Kidney (tissue), 14 donors: Measurements from ENCODE around the gene ANKRD27. TPM values are rescaled to one million over a fixed set of nuclear protein-coding genes. Genes with fewer than 3 reads are reported as not detected.

Experiments
- DNase-seq, 5 donors: peaks; one replicate each; pipeline ENCODE4 v3.0.0-alpha.2; 2013 to 2020
- FAIRE-seq: peaks from 2 replicates; lab custom pipeline; 2012; peaks lifted over from hg19 to GRCh38; lab: Jason Lieb, UNC
- H3K27ac ChIP-seq, 2 donors: one replicate each; pipeline ENCODE4 v1.7.0; 2013; ENCODE audit warnings: low read depth in 2 of 2, low read length in 2 of 2, inconsistent platforms in 1 of 2
- H3K27me3 ChIP-seq: one replicate; pipeline ENCODE4 v1.7.1; 2013; ENCODE audit warnings: low read length, inconsistent platforms; ENCODE audit not compliant: control insufficient read depth, insufficient read depth
- H3K36me3 ChIP-seq, 3 donors: one replicate each; pipeline versions ENCODE4 v1.7.0 to v1.7.1; 2013; ENCODE audit warnings: low read length in 3 of 3, control low read depth in 1 of 3, inconsistent platforms in 1 of 3; ENCODE audit not compliant: insufficient read depth in 3 of 3, control insufficient read depth in 2 of 3
- H3K4me1 ChIP-seq, 3 donors: one replicate each; pipeline versions ENCODE4 v1.7.0 to v1.7.1; 2013; ENCODE audit warnings: low read length in 3 of 3, inconsistent platforms in 1 of 3, low read depth in 1 of 3; ENCODE audit not compliant: control insufficient read depth in 2 of 3, insufficient read depth in 2 of 3
- H3K4me3 ChIP-seq, 3 donors: one replicate each; pipeline versions ENCODE4 v1.7.0 to v1.8.1; 2013; ENCODE audit warnings: low read length in 3 of 3, control low read depth in 1 of 3, inconsistent platforms in 1 of 3
- H3K9ac ChIP-seq, 3 donors: one replicate each; pipeline versions ENCODE4 v1.7.0 to v1.7.1; 2013; ENCODE audit warnings: low read length in 3 of 3, control low read depth in 1 of 3, inconsistent platforms in 1 of 3
- H3K9me3 ChIP-seq, 3 donors: one replicate each; pipeline versions ENCODE4 v1.7.0 to v1.7.1; 2013; ENCODE audit warnings: low read length in 3 of 3, control low read depth in 1 of 3, inconsistent platforms in 1 of 3; ENCODE audit not compliant: control insufficient read depth in 2 of 3, insufficient read depth in 1 of 3
- CTCF ChIP-seq: IDR thresholded peaks from 3 replicates; pipeline ENCODE4 v1.5.1; 2012; ENCODE audit warnings: mild to moderate bottlenecking, moderate library complexity, borderline replicate concordance; ENCODE audit not compliant: insufficient read depth; ENCODE audit errors: extremely low read depth
- intact Hi-C: fragments of 100-400 bp; cut with DNase I; formaldehyde crosslinking; loops from one replicate; pipeline ENCODE4 v1.11.1; 2022
- polyA plus RNA-seq: library from polyadenylated mRNA; stranded (reverse); fragments of 350-450 nt; fragmentation: Illumina TruSeq; extraction: RNeasy Lipid Tissue Mini Kit (QIAGEN cat#74804); gene quantifications from one replicate; pipeline ENCODE4 v1.2.3, GENCODE V29; 2014; ENCODE audit warnings: low read depth, low replicate concordance; ENCODE audit not compliant: insufficient read depth
- total RNA-seq: library from RNA; stranded (reverse); fragmentation: NEBNext Ultra II Directional; extraction: Animal tissue kit (Norgen Biotek cat#: 25700); gene quantifications from one replicate; pipeline ENCODE4 v1.2.1, GENCODE V29; 2021
- donor health status: control.
- donor health status: control.
- donor health status: control.
- donor health status: control.
- donor health status: control.
- donor health status: DM: yes; HTN: yes; CAD: no.
- donor health status: Normal renal cell carcinoma (clear cell type).

Gene ANKRD27
- total and polyA plus RNA-seq, 2 donors from 2014 or later, result 9.3 to 29.8 TPM

GRCh38 chr19:32581705-32582179, 93.2 kb downstream of the ANKRD27 start:
- H3K9me3 ChIP-seq, result no peaks in the 10 kb centered on the region
- peak overlapping the region; percentile 28 to 51 for H3K27ac ChIP-seq
- H3K36me3 ChIP-seq, result peaks cover 0 to 22% (median 9%) of the 10 kb centered on the region in 3 donors
- no peaks in the 10 kb centered on the region for H3K27me3 ChIP-seq
- FAIRE-seq, result no peak
- H3K4me1 ChIP-seq, result peaks cover 0 to 6% (median 0%) of the 10 kb centered on the region in 3 donors
- intact Hi-C loops, result no loop called here
- DNase-seq, result peak in 3 of 5 donors; percentile 38 to 82 (median 47)
- no peak for TF ChIP-seq CTCF
- H3K9ac ChIP-seq, result peak overlapping the region; percentile 37 to 85 (median 77)
- H3K4me3 ChIP-seq, result peak overlapping the region; percentile 65 to 85 (median 80)

GRCh38 chr19:32580901-32581704, 93.9 kb downstream of the ANKRD27 start, which contains the start of gene PDCD5:
Gene PDCD5 (plus strand): TSS chr19:32581190. CDS start chr19:32581262, 72 bp downstream.
- no peak for TF ChIP-seq CTCF
- no peak for FAIRE-seq
- Histone ChIP-seq H3K27ac (peak within 1 kb of the TSS; percentile 28 to 51), H3K36me3 (peaks cover 0 to 19% (median 5%) of the 10 kb centered on the region in 3 donors), H3K9ac (peak within 1 kb of the TSS; percentile 62 to 85 (median 77)), H3K4me1 (peaks cover 0 to 6% (median 0%) of the 10 kb centered on the region in 3 donors), H3K9me3 (no peaks in the 10 kb centered on the region), H3K27me3 (no peaks in the 10 kb centered on the region), H3K4me3 (peak within 1 kb of the TSS; percentile 80 to 87 (median 86))
- intact Hi-C loops, result no loop called here
- peak; percentile 97 to 99 (median 98) for DNase-seq

- no peak for TF ChIP-seq CTCF
- peak overlapping the region in 2 of 3 donors; percentile 22 to 62 for H3K9ac ChIP-seq
- FAIRE-seq (no peak), DNase-seq (no peak)
- no peaks in the 10 kb centered on the region for H3K9me3 ChIP-seq
- peaks cover 0 to 16% (median 0%) of the 10 kb centered on the region in 3 donors for H3K36me3 ChIP-seq
- intact Hi-C loops, result no loop called here
- peak overlapping the region; percentile 80 to 87 (median 86) for H3K4me3 ChIP-seq
- no peaks in the 10 kb centered on the region for H3K27me3 ChIP-seq
- H3K27ac ChIP-seq, result peak overlapping the region in 1 of 2 donors; percentile 41
- H3K4me1 ChIP-seq, result peaks cover 0 to 6% (median 0%) of the 10 kb centered on the region in 3 donors
Observed at GRCh38 chr19:32580353-32580900, 94.6 kb downstream of the ANKRD27 start.
